ENCODE data around the gene CNTNAP5. TPM values are rescaled to one million over a fixed set of nuclear protein-coding genes. Genes with fewer than 3 reads are reported as not detected.

The CNTNAP5 gene
- total RNA-seq, 2 donors from 2014 or later: not detected

- Histone ChIP-seq H3K4me3 (no peak overlapping the region), H3K4me1 (ENCODE audit: control insufficient read depth in 1 of 2, low read depth in 2 of 2) (no peaks in the 10 kb centered on the region), H3K27me3 (replicated peaks; ENCODE audit: insufficient read depth) (no peaks in the 10 kb centered on the region), H3K9me3 (no peaks in the 10 kb centered on the region), H3K36me3 (no peaks in the 10 kb centered on the region), H3K27ac (no peak overlapping the region)
- ATAC-seq (ENCODE audit: insufficient number of reproducible peaks, low FRiP score, low read depth) (no peak), DNase-seq (ENCODE audit: low spot score) (no peak)
- no peak for TF ChIP-seq CTCF (IDR thresholded peaks at IDR 0.05)
Observed at GRCh38 chr2:124187948-124188347, 162.9 kb downstream of the CNTNAP5 start.

- no peaks in the 10 kb centered on the region for H3K4me1 ChIP-seq (ENCODE audit: control insufficient read depth in 1 of 2, low read depth in 2 of 2)
- H3K27ac ChIP-seq: no peak overlapping the region
- DNase-seq (ENCODE audit: low spot score) (no peak), ATAC-seq (ENCODE audit: insufficient number of reproducible peaks, low FRiP score, low read depth) (no peak)
- H3K9me3 ChIP-seq: no peaks in the 10 kb centered on the region
- H3K27me3 ChIP-seq (replicated peaks; ENCODE audit: insufficient read depth): no peaks in the 10 kb centered on the region
- no peak overlapping the region for H3K4me3 ChIP-seq
- TF ChIP-seq CTCF (IDR thresholded peaks at IDR 0.05): no peak
- H3K36me3 ChIP-seq: no peaks in the 10 kb centered on the region
Observed at GRCh38 chr2:124193706-124194105, 168.6 kb downstream of the CNTNAP5 start.

- Histone ChIP-seq H3K9me3 (no peaks in the 10 kb centered on the region), H3K36me3 (no peaks in the 10 kb centered on the region), H3K4me1 (ENCODE audit: control insufficient read depth in 1 of 2, low read depth in 2 of 2) (no peaks in the 10 kb centered on the region), H3K4me3 (no peak overlapping the region), H3K27me3 (replicated peaks; ENCODE audit: insufficient read depth) (no peaks in the 10 kb centered on the region), H3K27ac (no peak overlapping the region)
- DNase-seq (ENCODE audit: low spot score): no peak
- ATAC-seq (ENCODE audit: insufficient number of reproducible peaks, low FRiP score, low read depth): no peak
- TF ChIP-seq CTCF (IDR thresholded peaks at IDR 0.05): no peak
Observed at GRCh38 chr2:124201713-124202112, 176.6 kb downstream of the CNTNAP5 start.

- no peak overlapping the region for H3K27ac ChIP-seq
- no peak for TF ChIP-seq CTCF (IDR thresholded peaks at IDR 0.05)
- no peak for DNase-seq (ENCODE audit: low spot score)
- no peaks in the 10 kb centered on the region for H3K36me3 ChIP-seq
- no peaks in the 10 kb centered on the region for H3K9me3 ChIP-seq
- H3K4me1 ChIP-seq (ENCODE audit: control insufficient read depth in 1 of 2, low read depth in 2 of 2): no peaks in the 10 kb centered on the region
- no peaks in the 10 kb centered on the region for H3K27me3 ChIP-seq (replicated peaks; ENCODE audit: insufficient read depth)
- no peak overlapping the region for H3K4me3 ChIP-seq
- ATAC-seq (ENCODE audit: insufficient number of reproducible peaks, low FRiP score, low read depth): no peak
Observed at GRCh38 chr2:124209441-124209840, 184.4 kb downstream of the CNTNAP5 start.

- ATAC-seq (ENCODE audit: insufficient number of reproducible peaks, low FRiP score, low read depth) (no peak), DNase-seq (ENCODE audit: low spot score) (no peak)
- H3K9me3 ChIP-seq: no peaks in the 10 kb centered on the region
- no peaks in the 10 kb centered on the region for H3K36me3 ChIP-seq
- H3K4me1 ChIP-seq (ENCODE audit: control insufficient read depth in 1 of 2, low read depth in 2 of 2): no peaks in the 10 kb centered on the region
- no peak for TF ChIP-seq CTCF (IDR thresholded peaks at IDR 0.05)
- H3K27me3 ChIP-seq (replicated peaks; ENCODE audit: insufficient read depth): no peaks in the 10 kb centered on the region
- H3K27ac ChIP-seq: no peak overlapping the region
- H3K4me3 ChIP-seq: no peak overlapping the region
Observed at GRCh38 chr2:124211461-124211860, 186.4 kb downstream of the CNTNAP5 start.
